Prostate gland (tissue), 2 donors: ENCODE results near the gene SINHCAF. TPM values are rescaled to one million over a fixed set of nuclear protein-coding genes. Genes with fewer than 3 reads are reported as not detected.
"Not testable (repeated sequence)": the region's sequence is repeated elsewhere in the genome, so short reads cannot be mapped to it uniquely, and the experiment has no call there.

Source experiments
- DNase-seq: peaks from one replicate; pipeline ENCODE4 v3.0.0-alpha.2; 2019; ENCODE audit warnings: low spot score
- H3K27ac ChIP-seq, 2 donors: fragments of 200-600 bp; sonication (generic); 2 replicates each; pipeline ENCODE4 v1.5.1; 2017 to 2019
- H3K27me3 ChIP-seq: fragments of 200-600 bp; sonication (generic); replicated peaks from 2 replicates; pipeline ENCODE4 v1.5.1; 2019; ENCODE audit not compliant: insufficient read depth
- H3K36me3 ChIP-seq, 2 donors: fragments of 200-600 bp; sonication (generic); 1 replicate in 1 of 2; 2 replicates in 1 of 2; pipeline versions ENCODE4 v1.5.1 to v1.8.1; 2017 to 2019
- H3K4me1 ChIP-seq: fragments of 200-600 bp; sonication (generic); replicated peaks from 2 replicates; pipeline ENCODE4 v1.5.1; 2019
- H3K4me3 ChIP-seq, 2 donors: fragments of 200-600 bp; sonication (generic); 2 replicates each; pipeline ENCODE4 v1.5.1; 2017 to 2019
- H3K9me3 ChIP-seq: fragments of 200-600 bp; sonication (generic); 2 replicates; pipeline ENCODE4 v1.5.1; 2017
- POLR2A ChIP-seq: fragments of 450-650 bp; IDR thresholded peaks from one replicate; pipeline ENCODE4 v1.6.1; 2016; ENCODE audit warnings: antibody characterized with exemption, mild to moderate bottlenecking
- POLR2AphosphoS5 ChIP-seq: sonication (generic); formaldehyde crosslinking; IDR thresholded peaks from one replicate; pipeline ENCODE4 v1.6.1; 2017; ENCODE audit warnings: antibody characterized with exemption
- WGBS: methylation state at CpG from one replicate; pipeline ENCODE4 v1.1.5; 2018; 5-methylcytosine and 5-hydroxymethylcytosine counted together
- intact Hi-C: fragments of 100-400 bp; cut with DNase I; formaldehyde crosslinking; loops from one replicate; pipeline ENCODE4 v1.14.2; 2022
- total RNA-seq, 2 donors: library from RNA; depleted of rRNA; stranded (reverse); fragments of >200 nt; gene quantifications; one replicate each; pipeline ENCODE4 v1.1.0, GENCODE V29; 2016
- TF ChIP-seq, protein P1 (sequence below), 4 experiments: fragments of 200-600 bp in 2 of 4; fragments of 450-650 bp in 2 of 4; sonication (generic) in 2 of 4; IDR thresholded peaks; 1 replicate in 3 of 4; 2 replicates in 1 of 4; pipeline ENCODE4 v1.5.1; 2016 to 2019; ENCODE audit warnings: antibody characterized with exemption in 4 of 4, mild to moderate bottlenecking in 2 of 4, moderate library complexity in 2 of 4

SINHCAF gene
- total RNA-seq, 2 donors from 2014 or later = 69.1 to 74.1 TPM

DNA sequence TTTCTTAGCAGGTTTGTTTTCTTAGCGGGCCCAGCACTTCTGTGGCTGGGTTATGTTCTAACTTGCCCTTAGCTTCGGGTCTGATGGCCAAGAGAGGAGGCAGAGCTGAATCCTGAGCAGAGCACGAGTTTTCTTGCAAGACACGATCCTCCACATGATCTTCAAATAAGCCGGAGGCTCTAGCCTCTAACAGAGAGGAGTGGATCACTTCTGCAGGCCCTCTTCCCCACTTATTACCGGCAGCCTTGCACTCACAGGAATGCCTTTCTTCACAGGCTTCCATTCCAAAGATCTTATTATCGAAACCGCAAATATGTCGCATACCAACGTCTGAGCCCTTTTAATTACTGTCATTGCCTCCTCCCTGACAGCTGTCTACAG is 79.5 kb downstream of the SINHCAF start:
- TF ChIP-seq, protein P1, sequence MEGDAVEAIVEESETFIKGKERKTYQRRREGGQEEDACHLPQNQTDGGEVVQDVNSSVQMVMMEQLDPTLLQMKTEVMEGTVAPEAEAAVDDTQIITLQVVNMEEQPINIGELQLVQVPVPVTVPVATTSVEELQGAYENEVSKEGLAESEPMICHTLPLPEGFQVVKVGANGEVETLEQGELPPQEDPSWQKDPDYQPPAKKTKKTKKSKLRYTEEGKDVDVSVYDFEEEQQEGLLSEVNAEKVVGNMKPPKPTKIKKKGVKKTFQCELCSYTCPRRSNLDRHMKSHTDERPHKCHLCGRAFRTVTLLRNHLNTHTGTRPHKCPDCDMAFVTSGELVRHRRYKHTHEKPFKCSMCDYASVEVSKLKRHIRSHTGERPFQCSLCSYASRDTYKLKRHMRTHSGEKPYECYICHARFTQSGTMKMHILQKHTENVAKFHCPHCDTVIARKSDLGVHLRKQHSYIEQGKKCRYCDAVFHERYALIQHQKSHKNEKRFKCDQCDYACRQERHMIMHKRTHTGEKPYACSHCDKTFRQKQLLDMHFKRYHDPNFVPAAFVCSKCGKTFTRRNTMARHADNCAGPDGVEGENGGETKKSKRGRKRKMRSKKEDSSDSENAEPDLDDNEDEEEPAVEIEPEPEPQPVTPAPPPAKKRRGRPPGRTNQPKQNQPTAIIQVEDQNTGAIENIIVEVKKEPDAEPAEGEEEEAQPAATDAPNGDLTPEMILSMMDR (IDR thresholded peaks at IDR 0.05) = no peak
- TF ChIP-seq POLR2A (no peak), POLR2AphosphoS5 (peak; percentile 37)
- peak; percentile 58 for DNase-seq
- Histone ChIP-seq H3K27ac (no peak overlapping the region), H3K9me3 (no peaks in the 10 kb centered on the region), H3K27me3 (no peaks in the 10 kb centered on the region), H3K4me1 (no peaks in the 10 kb centered on the region), H3K36me3 (no peaks in the 10 kb centered on the region), H3K4me3 (no peak overlapping the region)
- intact Hi-C loops = no loop called here
- 47% methylated on average over 10 of the region's 10 CpGs for WGBS

DNA sequence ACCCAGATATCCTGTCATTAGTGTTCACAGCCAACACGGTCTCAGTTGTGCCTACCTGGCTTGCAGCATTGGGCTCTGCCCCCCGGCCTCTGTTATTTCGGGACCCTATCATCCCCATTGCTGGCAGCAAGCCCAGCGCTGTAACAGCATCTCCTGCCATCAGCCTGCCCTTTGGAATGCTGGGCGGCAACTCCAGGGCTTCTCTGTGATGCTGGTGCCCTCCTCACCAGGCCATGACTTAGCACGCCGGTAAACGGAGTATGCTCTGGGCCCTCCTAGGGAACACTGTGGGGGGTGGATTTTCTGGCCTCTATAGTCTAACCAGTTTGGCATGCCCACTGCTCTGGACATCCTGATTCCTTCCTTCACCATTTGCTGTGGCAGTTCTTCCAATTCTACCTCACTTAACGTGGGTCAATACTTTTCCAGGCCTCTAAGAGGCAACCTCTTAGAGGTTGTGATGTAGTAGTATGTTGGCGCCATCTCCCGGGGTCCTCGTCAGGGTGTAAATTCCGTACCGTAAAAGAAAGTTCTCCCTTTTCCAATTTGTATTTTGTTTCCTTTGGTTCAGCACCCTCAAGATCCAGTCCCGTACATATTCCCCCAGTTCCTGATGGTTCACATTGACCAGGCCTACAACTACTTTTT is 80.0 kb downstream of the SINHCAF start:
- H3K9me3 ChIP-seq = no peaks in the 10 kb centered on the region
- H3K27me3 ChIP-seq = no peaks in the 10 kb centered on the region
- H3K36me3 ChIP-seq = no peaks in the 10 kb centered on the region
- intact Hi-C loops = no loop called here
- H3K4me1 ChIP-seq = no peaks in the 10 kb centered on the region
- no peak overlapping the region for H3K27ac ChIP-seq
- WGBS = 67% methylated on average over 15 of the region's 15 CpGs
- TF ChIP-seq POLR2A (no peak), POLR2AphosphoS5 (no peak)
- TF ChIP-seq, protein P1 (IDR thresholded peaks at IDR 0.05) = no peak
- H3K4me3 ChIP-seq = no peak overlapping the region
- DNase-seq = no peak

DNA sequence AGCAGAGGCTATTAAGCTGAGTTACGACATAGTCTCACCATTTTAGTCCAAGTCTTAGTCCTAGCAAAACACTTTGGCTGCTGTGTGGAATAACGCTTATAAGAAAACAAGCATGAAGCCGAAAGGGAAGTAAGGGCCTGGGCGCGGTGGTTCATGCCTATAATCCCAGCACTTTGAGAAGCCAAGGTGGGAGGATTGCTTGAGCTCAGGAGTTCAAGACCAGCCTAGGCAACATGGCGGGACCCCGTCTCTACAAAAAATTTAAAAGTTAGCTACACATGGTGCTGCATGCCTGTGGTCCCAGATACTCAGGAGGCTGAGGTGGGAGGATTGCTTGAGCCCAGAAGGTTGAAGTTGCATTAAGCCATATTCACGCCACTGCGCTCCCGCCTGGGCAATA is 83.5 kb downstream of the SINHCAF start:
- H3K4me1 ChIP-seq, H3K4me3 ChIP-seq, H3K27ac ChIP-seq, H3K9me3 ChIP-seq, H3K36me3 ChIP-seq, intact Hi-C loops, H3K27me3 ChIP-seq, DNase-seq: not testable (repeated sequence)
- WGBS = 96% methylated on average over 10 of the region's 10 CpGs

DNA sequence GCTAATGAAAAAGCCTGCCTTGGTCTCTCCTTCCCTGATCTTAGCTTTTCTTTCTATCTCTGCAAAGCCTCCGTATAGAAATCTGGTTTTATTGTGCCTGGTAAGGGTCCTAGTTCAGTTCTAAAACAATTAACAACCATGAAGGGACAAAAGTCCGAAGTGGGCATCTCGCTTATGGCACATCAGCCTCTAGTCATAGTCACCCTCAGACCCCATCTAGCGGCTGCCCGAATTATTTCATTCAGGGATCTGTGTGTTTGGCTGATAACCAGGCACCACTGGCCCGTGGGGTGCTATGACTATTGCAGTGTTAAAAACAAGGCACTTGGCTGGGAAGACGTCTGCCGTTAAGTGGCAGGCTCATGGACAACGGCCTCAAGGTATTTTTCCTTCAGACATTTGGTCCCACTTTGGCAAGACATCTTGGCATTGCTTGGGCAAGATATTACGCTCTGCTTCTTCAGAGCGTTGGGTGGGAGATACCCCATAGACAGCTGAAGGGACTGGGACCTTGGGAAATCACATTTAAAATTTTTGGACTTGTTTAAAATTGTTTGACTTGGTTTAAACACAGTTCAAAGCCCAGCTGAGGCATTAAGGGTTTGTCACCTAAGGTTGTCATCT is 87.1 kb downstream of the SINHCAF start:
- no peaks in the 10 kb centered on the region for H3K36me3 ChIP-seq
- 21% methylated on average over 11 of the region's 11 CpGs for WGBS
- no peak overlapping the region for H3K27ac ChIP-seq
- intact Hi-C loops = loop anchor here (10.0 kb wide), 1 partner anchor 394 kb away; no protein-coding TSS in a partner anchor
- DNase-seq = peak; percentile 64
- TF ChIP-seq POLR2A (no peak), POLR2AphosphoS5 (no peak)
- TF ChIP-seq, protein P1 (IDR thresholded peaks at IDR 0.05) = peak in 3 of 4 experiments; percentile 35 to 72 (median 64)
- no peaks in the 10 kb centered on the region for H3K9me3 ChIP-seq
- H3K4me1 ChIP-seq = no peaks in the 10 kb centered on the region
- H3K27me3 ChIP-seq = no peaks in the 10 kb centered on the region
- H3K4me3 ChIP-seq = no peak overlapping the region

DNA sequence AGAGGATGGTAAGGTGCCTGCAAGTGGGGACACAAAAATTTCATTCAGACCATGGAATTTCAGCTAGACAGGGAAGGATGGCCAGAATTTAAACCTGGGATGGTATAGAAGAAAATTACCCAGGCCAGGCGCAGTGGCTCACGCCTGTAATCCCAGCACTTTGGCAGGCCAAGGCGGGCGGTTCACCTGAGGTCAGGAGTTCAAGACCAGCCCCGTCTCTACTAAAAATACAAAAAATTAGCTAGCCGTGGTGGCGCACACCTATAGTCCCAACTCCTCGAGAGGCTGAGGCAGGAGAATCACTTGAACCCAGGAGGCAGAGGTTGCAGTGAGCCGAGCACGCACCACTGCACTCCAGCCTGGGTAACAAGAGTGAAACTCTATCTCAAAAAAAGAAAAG is 87.6 kb downstream of the SINHCAF start:
- H3K27ac ChIP-seq, H3K9me3 ChIP-seq, DNase-seq, H3K27me3 ChIP-seq, H3K36me3 ChIP-seq, H3K4me3 ChIP-seq, H3K4me1 ChIP-seq: not testable (repeated sequence)
- whole genome bisulfite sequencing = 77% methylated on average over 10 of the region's 10 CpGs
- intact Hi-C loops = loop anchor here (10.0 kb wide), 1 partner anchor 394 kb away; no protein-coding TSS in a partner anchor
